Calu3 (cell line): ENCODE data around the gene RASGEF1B. TPM values are rescaled to one million over a fixed set of nuclear protein-coding genes. Genes with fewer than 3 reads are reported as not detected.

Experiments used
- Bru-seq: library from RNA; stranded (reverse); fragments of 400-500 nt; gene quantifications from one replicate; lab custom pipeline; 2021; lab: Mats Ljungman, UMichigan
- BruChase-seq, 2 experiments: library from RNA; stranded (reverse); fragments of 400-500 nt; gene quantifications; one replicate each; lab custom pipeline; 2021; lab: Mats Ljungman, UMichigan
- BruUV-seq: library from RNA; stranded (reverse); fragments of 400-500 nt; replicated peaks from 2 replicates; lab custom pipeline; 2021; lab: Mats Ljungman, UMichigan
- CTCF ChIA-PET: fragments of 300-600 bp; sonication (Branson Sonifier 250); formaldehyde crosslinking; loops from one replicate; lab custom pipeline; 2022; ENCODE audit warnings: antibody characterized with exemption; lab: Charles Lee
- DNase-seq: peaks from one replicate; pipeline ENCODE4 v3.0.0; 2022
- H3K27ac Mint-ChIP-seq: one replicate; pipeline ENCODE4 v1.8.0; 2022; ENCODE audit warnings: mixed read lengths; ENCODE audit not compliant: unreplicated experiment
- H3K27me3 Mint-ChIP-seq: one replicate; pipeline ENCODE4 v1.8.0; 2022; ENCODE audit warnings: mixed read lengths; ENCODE audit not compliant: unreplicated experiment
- H3K36me3 Mint-ChIP-seq: one replicate; pipeline ENCODE4 v1.8.0; 2022; ENCODE audit warnings: mild to moderate bottlenecking, moderate library complexity, mixed read lengths; ENCODE audit not compliant: insufficient read depth, unreplicated experiment
- H3K4me1 Mint-ChIP-seq: one replicate; pipeline ENCODE4 v1.8.0; 2022; ENCODE audit warnings: mild to moderate bottlenecking, low read depth, mixed read lengths; ENCODE audit not compliant: unreplicated experiment
- H3K4me3 Mint-ChIP-seq: one replicate; pipeline ENCODE4 v1.8.0; 2022; ENCODE audit warnings: mild to moderate bottlenecking, low read depth, moderate library complexity, mixed read lengths; ENCODE audit not compliant: unreplicated experiment
- H3K9me3 Mint-ChIP-seq: one replicate; pipeline ENCODE4 v1.8.0; 2022; ENCODE audit warnings: low read depth, mixed read lengths; ENCODE audit not compliant: unreplicated experiment
- intact Hi-C: fragments of 100-400 bp; cut with micrococcal nuclease; formaldehyde crosslinking; loops from one replicate; pipeline ENCODE4 v1.10.0; 2022; ENCODE audit not compliant: unreplicated experiment
- long read RNA-seq: library from polyadenylated mRNA; stranded (forward); transcript quantifications from one replicate; pipeline ENCODE4 v2.0.0, GENCODE V29; 2022
- total RNA-seq: library from RNA; stranded (reverse); gene quantifications from 2 replicates; pipeline ENCODE4 v1.2.3, GENCODE V29; 2022
- TF ChIP-seq, protein P1 (sequence below): fragments of 200-600 bp; IDR thresholded peaks from one replicate; pipeline ENCODE4 v1.8.0; 2022; ENCODE audit warnings: antibody characterized with exemption; ENCODE audit not compliant: unreplicated experiment

The RASGEF1B gene
- total RNA-seq (33.8 and 36.3 TPM in 2 replicates), Bru-seq, nascent RNA (percentile 81 among the genes with signal in this experiment), BruChase-seq, experiment 1, labeled RNA remaining after a 6-hour chase (percentile 81 among the genes with signal in this experiment), BruChase-seq, experiment 2, labeled RNA remaining after a 2-hour chase (percentile 86 among the genes with signal in this experiment)
- long read RNA-seq, transcript RASGEF1B-209 (5 exons, 498 nt): major isoform, 8 of 37 reads
- long read RNA-seq, partial matches to known transcripts: 5 of 37 reads
- long read RNA-seq, other reads (novel, unspliced or antisense): 21 of 37 reads

DNA sequence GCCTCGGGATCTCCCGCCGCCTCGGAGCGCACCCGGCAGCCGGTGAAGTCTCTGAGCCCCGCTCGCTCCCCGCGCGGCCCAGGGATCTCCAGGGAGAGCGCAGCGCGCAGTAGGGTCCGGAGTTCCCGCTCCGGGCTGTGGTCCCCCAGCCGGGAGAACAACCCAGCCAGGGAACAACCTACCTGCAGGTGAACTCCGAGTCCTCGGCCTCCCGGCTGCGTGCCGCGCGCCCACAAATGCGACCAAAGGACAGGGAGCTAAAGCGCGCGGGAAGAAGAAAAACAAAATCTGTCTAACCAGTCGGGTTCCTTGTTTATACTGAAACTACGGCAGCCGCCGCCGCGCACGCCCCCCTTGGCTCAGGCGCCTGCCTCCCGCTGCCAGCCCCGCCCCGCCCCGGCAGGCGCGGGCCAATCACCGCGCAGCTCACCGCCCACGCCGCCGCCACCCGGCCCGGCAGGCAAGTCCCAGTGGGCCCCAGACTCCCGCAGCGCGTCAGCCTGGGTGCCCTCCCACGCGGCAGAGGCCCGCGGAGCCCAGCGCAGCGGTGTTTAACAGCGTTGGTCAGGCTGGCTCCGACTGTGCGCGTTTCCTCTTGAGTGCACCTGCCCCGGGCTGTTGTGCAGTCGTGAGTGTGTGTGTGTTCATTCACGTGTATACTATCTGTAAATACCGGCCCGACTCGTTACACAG, at the start of gene RASGEF1B:
RASGEF1B (minus strand) TSS at position 320 of the 693 bp plus-strand sequence. CDS start 12,399 bp downstream, outside the sequence.
- intact Hi-C loops: no loop called here
- CTCF ChIA-PET: interaction anchor here (1.0 to 4.6 kb wide), 2 partner anchors 20 to 373 kb away, joined by 5 to 17 read pairs; no protein-coding TSS in a partner anchor
- Mint-ChIP-seq H3K27me3 (no peaks in the 10 kb centered on the region), H3K4me1 (peaks cover 26% of the 10 kb centered on the region), H3K27ac (peak within 1 kb of the TSS; percentile 80), H3K4me3 (peak within 1 kb of the TSS; percentile 87), H3K36me3 (peaks cover 29% of the 10 kb centered on the region), H3K9me3 (no peaks in the 10 kb centered on the region)
- peak; percentile 90 for DNase-seq
- no TSS peak for BruUV-seq
- TF ChIP-seq, protein P1, sequence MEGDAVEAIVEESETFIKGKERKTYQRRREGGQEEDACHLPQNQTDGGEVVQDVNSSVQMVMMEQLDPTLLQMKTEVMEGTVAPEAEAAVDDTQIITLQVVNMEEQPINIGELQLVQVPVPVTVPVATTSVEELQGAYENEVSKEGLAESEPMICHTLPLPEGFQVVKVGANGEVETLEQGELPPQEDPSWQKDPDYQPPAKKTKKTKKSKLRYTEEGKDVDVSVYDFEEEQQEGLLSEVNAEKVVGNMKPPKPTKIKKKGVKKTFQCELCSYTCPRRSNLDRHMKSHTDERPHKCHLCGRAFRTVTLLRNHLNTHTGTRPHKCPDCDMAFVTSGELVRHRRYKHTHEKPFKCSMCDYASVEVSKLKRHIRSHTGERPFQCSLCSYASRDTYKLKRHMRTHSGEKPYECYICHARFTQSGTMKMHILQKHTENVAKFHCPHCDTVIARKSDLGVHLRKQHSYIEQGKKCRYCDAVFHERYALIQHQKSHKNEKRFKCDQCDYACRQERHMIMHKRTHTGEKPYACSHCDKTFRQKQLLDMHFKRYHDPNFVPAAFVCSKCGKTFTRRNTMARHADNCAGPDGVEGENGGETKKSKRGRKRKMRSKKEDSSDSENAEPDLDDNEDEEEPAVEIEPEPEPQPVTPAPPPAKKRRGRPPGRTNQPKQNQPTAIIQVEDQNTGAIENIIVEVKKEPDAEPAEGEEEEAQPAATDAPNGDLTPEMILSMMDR: no peak

DNA sequence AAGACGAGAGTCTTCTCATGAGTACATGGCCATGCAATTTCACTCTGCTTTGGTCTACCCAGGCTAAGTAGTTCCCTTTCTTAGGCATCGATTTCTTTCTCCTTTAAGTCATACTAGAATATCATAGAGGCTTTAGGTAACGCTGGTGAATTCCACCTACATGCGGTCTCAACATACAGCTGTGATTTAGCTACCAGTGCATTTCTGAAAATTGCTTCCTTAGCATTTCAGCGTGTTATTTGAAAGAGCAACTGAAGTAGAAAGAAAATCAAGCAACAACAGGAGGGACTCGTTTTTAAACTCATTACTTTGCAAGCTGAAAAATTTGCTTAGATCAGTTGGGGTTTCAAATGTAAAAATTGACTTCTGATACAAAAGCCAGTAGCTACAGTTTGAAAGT, 48.1 kb upstream of the RASGEF1B start:
- intact Hi-C loops: no loop called here
- no TSS peak for BruUV-seq
- Mint-ChIP-seq H3K4me1 (peaks cover 17% of the 10 kb centered on the region), H3K27ac (no peak overlapping the region), H3K9me3 (no peaks in the 10 kb centered on the region), H3K4me3 (no peak overlapping the region), H3K27me3 (no peaks in the 10 kb centered on the region), H3K36me3 (no peaks in the 10 kb centered on the region)
- no peak for DNase-seq
- CTCF ChIA-PET: interaction anchor here (0.9 to 1.0 kb wide), 2 partner anchors 28 to 50 kb away, joined by 3 to 4 read pairs; no protein-coding TSS in a partner anchor
- TF ChIP-seq, protein P1: no peak

DNA sequence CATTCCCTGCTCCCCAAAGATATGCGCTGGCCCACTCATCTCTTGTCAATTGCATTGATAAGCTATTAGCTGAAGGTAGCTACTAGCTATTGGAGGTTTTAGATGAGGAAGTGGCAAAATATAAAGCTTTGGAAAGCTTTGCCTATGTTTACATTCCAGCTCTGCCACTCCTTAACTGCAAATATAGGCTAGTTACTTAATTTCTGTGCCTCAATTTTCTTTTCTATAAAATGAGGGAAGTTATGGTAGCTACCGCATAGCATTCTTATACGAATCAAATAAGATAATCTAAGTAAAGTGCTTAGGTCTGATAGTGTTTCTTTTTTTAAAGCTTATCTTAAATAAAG, 47.7 kb upstream of the RASGEF1B start:
- no peaks in the 10 kb centered on the region for H3K36me3 Mint-ChIP-seq
- H3K27me3 Mint-ChIP-seq: no peaks in the 10 kb centered on the region
- BruUV-seq: no TSS peak
- H3K4me3 Mint-ChIP-seq: no peak overlapping the region
- TF ChIP-seq, protein P1: no peak
- no peak overlapping the region for H3K27ac Mint-ChIP-seq
- no peaks in the 10 kb centered on the region for H3K9me3 Mint-ChIP-seq
- H3K4me1 Mint-ChIP-seq: peaks cover 20% of the 10 kb centered on the region
- intact Hi-C loops: no loop called here
- CTCF ChIA-PET: interaction anchor here (0.9 to 1.0 kb wide), 2 partner anchors 27 to 49 kb away, joined by 3 to 4 read pairs; no protein-coding TSS in a partner anchor
- DNase-seq: no peak

DNA sequence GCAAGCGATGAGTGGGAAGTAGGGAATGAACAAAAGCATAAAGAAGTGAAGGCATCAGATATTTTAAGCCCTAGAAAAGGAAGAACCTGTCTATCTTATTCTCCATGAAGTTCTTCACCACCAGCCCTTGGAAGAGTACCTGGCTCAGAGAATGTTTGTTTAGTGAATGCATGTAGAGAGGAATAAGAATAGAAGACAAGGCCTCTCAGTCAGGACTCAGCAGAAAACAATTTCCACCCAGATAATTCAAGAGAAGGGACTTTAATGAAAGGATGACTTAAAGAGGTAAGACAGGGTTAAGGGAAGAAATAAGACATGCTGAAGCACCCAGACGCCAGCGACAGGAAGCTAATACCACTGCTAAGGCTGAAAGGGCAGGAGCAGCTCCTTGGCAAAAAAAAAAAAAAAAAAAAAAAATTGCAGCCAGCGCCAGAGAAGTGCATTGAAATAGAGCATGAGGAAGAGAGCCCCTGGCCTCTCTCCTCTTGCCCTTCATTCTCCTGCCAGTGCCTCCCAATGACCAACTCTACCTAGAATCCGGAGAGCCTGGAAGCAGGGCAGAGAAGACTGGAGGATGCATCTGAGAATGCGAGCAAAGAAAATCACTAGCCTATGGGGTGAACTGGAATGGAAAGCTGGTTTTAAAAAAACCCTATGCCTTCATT, 47.2 kb upstream of the RASGEF1B start:
- Mint-ChIP-seq H3K36me3 (no peaks in the 10 kb centered on the region), H3K4me3 (peak overlapping the region; percentile 5), H3K4me1 (peaks cover 25% of the 10 kb centered on the region), H3K27me3 (no peaks in the 10 kb centered on the region), H3K9me3 (no peaks in the 10 kb centered on the region), H3K27ac (peak overlapping the region; percentile 28)
- CTCF ChIA-PET: interaction anchor here (0.9 to 1.0 kb wide), 2 partner anchors 27 to 49 kb away, joined by 3 to 4 read pairs; no protein-coding TSS in a partner anchor
- DNase-seq: no peak
- BruUV-seq: no TSS peak
- TF ChIP-seq, protein P1: no peak
- intact Hi-C loops: no loop called here
